Lower leg skin (tissue), 3 donors: ENCODE measurements around the gene RBBP5.

Source experiments
- CTCF ChIP-seq, 3 donors: fragments of 450-650 bp; IDR thresholded peaks; one replicate each; pipeline ENCODE4 v1.5.1; 2016; ENCODE audit warnings: antibody characterized with exemption in 3 of 3, mild to moderate bottlenecking in 3 of 3, moderate library complexity in 2 of 3
- POLR2A ChIP-seq, 2 donors: fragments of 450-650 bp; IDR thresholded peaks; one replicate each; pipeline ENCODE4 v1.6.1; 2016 to 2017; ENCODE audit warnings: antibody characterized with exemption in 2 of 2, mild to moderate bottlenecking in 1 of 2, moderate library complexity in 1 of 2

GRCh38 chr1:205088341-205088740, 33.4 kb downstream of the RBBP5 start:
- no peak for TF ChIP-seq CTCF (IDR thresholded peaks at IDR 0.05)
- TF ChIP-seq POLR2A (IDR thresholded peaks at IDR 0.05): no peak
